Measurements from ENCODE around the gene TMED6. TPM values are rescaled to one million over a fixed set of nuclear protein-coding genes. Genes with fewer than 3 reads are reported as not detected.
"Not testable (repeated sequence)": the region's sequence is repeated elsewhere in the genome, so short reads cannot be mapped to it uniquely, and the experiment has no call there.

The TMED6 gene
- total RNA-seq, 1 experiment from 2014 or later, result not detected

GRCh38 chr16:69301861-69302260, 49.7 kb downstream of the TMED6 start:
- DNase-seq (ENCODE audit: low read depth), result no peak

GRCh38 chr16:69301187-69301586, 50.4 kb downstream of the TMED6 start:
- no peak for DNase-seq (ENCODE audit: low read depth)

- no peak for DNase-seq (ENCODE audit: low read depth)
Measured at GRCh38 chr16:69298261-69298660, 53.3 kb downstream of the TMED6 start.

GRCh38 chr16:69296771-69297170, 54.8 kb downstream of the TMED6 start:
- not testable (repeated sequence) for DNase-seq (ENCODE audit: low read depth)

- no peak for DNase-seq (ENCODE audit: low read depth)
Measured at GRCh38 chr16:69294051-69294450, 57.5 kb downstream of the TMED6 start.

GRCh38 chr16:69293401-69293800, 58.2 kb downstream of the TMED6 start:
- no peak for DNase-seq (ENCODE audit: low read depth)

Other genes starting within 250 kb of the TMED6 start
- 0.23 and 0.71 TPM in 2 replicates for gene HAS3, start 246.1 kb downstream of the TMED6 start, total RNA-seq (2014; rRNA removed)
- 53.7 and 67.9 TPM in 2 replicates for gene CHTF8, start 219.2 kb downstream of the TMED6 start, total RNA-seq (2014; rRNA removed)
- gene UTP4, start 219.1 kb downstream of the TMED6 start, total RNA-seq (2014; rRNA removed), result 24.3 and 28.5 TPM in 2 replicates
- 18.5 and 29.6 TPM in 2 replicates for gene SNTB2, start 164.6 kb downstream of the TMED6 start, total RNA-seq (2014; rRNA removed)
- gene VPS4A, start 40.4 kb downstream of the TMED6 start, total RNA-seq (2014; rRNA removed), result 41.3 and 43.6 TPM in 2 replicates
- gene PDF, start 21.2 kb downstream of the TMED6 start, total RNA-seq (2014; rRNA removed), result 39.6 and 40.5 TPM in 2 replicates
- 48.8 and 48.9 TPM in 2 replicates for gene COG8, start 12.2 kb downstream of the TMED6 start, total RNA-seq (2014; rRNA removed)
- 30.8 and 34.0 TPM in 2 replicates for gene NIP7, start 12.0 kb downstream of the TMED6 start, total RNA-seq (2014; rRNA removed)
- 10.7 and 17.2 TPM in 2 replicates for gene TERF2, start 34.2 kb upstream of the TMED6 start, total RNA-seq (2014; rRNA removed)
- 60.7 and 67.3 TPM in 2 replicates for gene CYB5B, start 72.8 kb upstream of the TMED6 start, total RNA-seq (2014; rRNA removed)
- gene NFAT5, start 214.2 kb upstream of the TMED6 start, total RNA-seq (2014; rRNA removed), result 8.3 and 12.6 TPM in 2 replicates

All from LHCN-M2 (cell line).